Fibroblast of peridontal ligament (primary cell): ENCODE measurements around the gene EML4.
"Not testable (repeated sequence)": the region's sequence is repeated elsewhere in the genome, so short reads cannot be mapped to it uniquely, and the experiment has no call there.

Experiments used
- DNase-seq: peaks from one replicate; pipeline ENCODE4 v3.0.0-alpha.2; 2010; ENCODE audit errors: extremely low read depth

EML4 gene

GRCh38 chr2:42172566-42172965 is 3.4 kb downstream of the EML4 start:
- no peak for DNase-seq

GRCh38 chr2:42173467-42173866 is 4.3 kb downstream of the EML4 start:
- DNase-seq = not testable (repeated sequence)

GRCh38 chr2:42176992-42177738 is 8.0 kb downstream of the EML4 start:
- DNase-seq = no peak

GRCh38 chr2:42178335-42178734 is 9.2 kb downstream of the EML4 start:
- no peak for DNase-seq

GRCh38 chr2:42180300-42180699 is 11.1 kb downstream of the EML4 start:
- no peak for DNase-seq

- no peak for DNase-seq
Observed at GRCh38 chr2:42182654-42183308, 13.6 kb downstream of the EML4 start.

- no peak for DNase-seq
Observed at GRCh38 chr2:42183775-42184174, 14.6 kb downstream of the EML4 start.

GRCh38 chr2:42184346-42184745 is 15.2 kb downstream of the EML4 start:
- DNase-seq = no peak

- peak; percentile 54 for DNase-seq
Observed at GRCh38 chr2:42185220-42185921, 16.2 kb downstream of the EML4 start.

- DNase-seq = no peak
Observed at GRCh38 chr2:42186366-42186765, 17.2 kb downstream of the EML4 start.

GRCh38 chr2:42186945-42187632 is 17.9 kb downstream of the EML4 start:
- no peak for DNase-seq

- DNase-seq = no peak
Observed at GRCh38 chr2:42187886-42188285, 18.7 kb downstream of the EML4 start.

GRCh38 chr2:42189235-42189566 is 20.0 kb downstream of the EML4 start:
- DNase-seq = no peak

- no peak for DNase-seq
Observed at GRCh38 chr2:42190191-42190590, 21.0 kb downstream of the EML4 start.

GRCh38 chr2:42191285-42192009 is 22.3 kb downstream of the EML4 start:
- DNase-seq = no peak

GRCh38 chr2:42192010-42192373 is 22.8 kb downstream of the EML4 start:
- no peak for DNase-seq

- DNase-seq = peak; percentile 33
Observed at GRCh38 chr2:42192652-42193566, 23.8 kb downstream of the EML4 start.

GRCh38 chr2:42193722-42194187 is 24.6 kb downstream of the EML4 start:
- DNase-seq = no peak

- DNase-seq = no peak
Observed at GRCh38 chr2:42194428-42194827, 25.3 kb downstream of the EML4 start.

GRCh38 chr2:42195559-42195958 is 26.4 kb downstream of the EML4 start:
- DNase-seq = peak; percentile 75

GRCh38 chr2:42196070-42196402 is 26.9 kb downstream of the EML4 start:
- DNase-seq = no peak
